Stimulated activated CD4-positive, alpha-beta T cell treated with anti-CD3 and anti-CD28 coated beads, Interleukin-4, amount 100 ng/mL, for 1 hour (primary cell): ENCODE results near the gene CCDC106.

Experiments used
- DNase-seq: peaks from one replicate; pipeline ENCODE4 v3.0.0-alpha.2; 2020

The CCDC106 gene

DNA sequence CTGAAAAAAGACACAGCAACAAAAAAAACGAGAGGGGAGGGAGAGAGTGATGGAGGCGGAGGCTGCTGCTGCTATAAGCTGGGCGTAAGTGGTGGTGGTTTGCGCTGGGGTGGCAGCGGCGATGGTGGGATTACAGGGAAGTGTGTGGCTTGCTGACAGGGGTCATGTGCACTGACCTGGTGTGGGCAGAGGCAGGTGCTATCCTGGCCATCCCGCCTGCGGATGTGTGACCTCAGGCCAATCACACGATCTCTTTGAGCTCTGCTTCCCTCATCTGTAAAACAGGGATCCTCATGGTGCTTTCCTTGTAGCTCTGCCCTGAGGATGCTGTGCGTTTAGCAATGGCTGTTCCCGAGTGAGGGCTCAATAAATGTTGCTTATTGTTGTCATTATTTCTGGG is 10.5 kb upstream of the CCDC106 start:
- no peak for DNase-seq

DNA sequence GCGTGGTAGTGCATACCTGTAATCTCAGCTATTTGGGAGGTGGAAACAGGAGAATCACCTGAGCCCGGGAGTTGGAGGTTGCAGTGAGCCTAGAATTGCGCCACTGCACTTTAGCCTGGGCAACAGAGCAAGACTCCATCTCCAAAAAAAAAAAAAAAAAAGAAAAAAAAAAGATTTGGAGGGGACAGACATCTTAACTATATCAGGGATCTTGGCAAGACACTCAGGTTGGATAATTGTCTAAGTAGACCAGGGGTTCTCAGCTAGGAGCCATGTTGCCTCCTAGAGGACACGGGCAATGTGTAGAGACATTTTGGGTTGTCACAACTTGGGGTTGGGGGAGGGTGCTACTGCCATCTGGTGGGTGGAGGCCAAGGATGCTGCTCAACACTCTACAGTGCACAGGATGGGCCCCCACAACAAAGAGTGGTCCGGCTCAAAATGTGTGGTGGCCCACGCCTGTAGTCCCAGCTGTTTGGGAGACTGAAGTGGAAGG is 9.1 kb upstream of the CCDC106 start:
- peak; percentile 61 for DNase-seq

DNA sequence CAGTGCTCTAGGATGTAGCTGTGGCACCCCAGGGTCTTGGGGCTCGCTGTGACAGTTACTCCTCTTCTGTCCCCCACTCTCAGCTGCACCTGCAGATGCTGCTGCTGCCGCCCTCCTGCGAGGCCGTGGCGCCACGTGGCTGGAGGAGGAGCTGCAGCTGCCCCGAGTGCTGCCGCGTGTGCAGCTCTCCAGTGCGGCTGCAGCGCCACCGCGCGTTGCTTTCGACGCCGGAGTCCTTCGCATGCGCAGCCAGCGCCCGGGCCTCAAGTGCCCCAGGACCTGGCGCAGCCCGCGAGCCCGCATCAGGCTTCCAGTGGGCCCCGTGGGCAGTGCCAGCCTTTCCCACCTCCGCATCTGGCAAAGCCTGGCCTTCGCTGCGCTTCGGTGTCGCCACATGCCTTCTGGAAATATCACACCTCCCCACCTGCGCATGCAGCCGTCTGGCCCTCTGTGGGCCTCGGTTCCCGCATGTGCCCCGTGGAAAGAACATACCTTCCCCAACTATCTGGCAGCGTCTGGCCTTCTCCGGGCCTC is 7.9 kb upstream of the CCDC106 start:
- peak; percentile 74 for DNase-seq

DNA sequence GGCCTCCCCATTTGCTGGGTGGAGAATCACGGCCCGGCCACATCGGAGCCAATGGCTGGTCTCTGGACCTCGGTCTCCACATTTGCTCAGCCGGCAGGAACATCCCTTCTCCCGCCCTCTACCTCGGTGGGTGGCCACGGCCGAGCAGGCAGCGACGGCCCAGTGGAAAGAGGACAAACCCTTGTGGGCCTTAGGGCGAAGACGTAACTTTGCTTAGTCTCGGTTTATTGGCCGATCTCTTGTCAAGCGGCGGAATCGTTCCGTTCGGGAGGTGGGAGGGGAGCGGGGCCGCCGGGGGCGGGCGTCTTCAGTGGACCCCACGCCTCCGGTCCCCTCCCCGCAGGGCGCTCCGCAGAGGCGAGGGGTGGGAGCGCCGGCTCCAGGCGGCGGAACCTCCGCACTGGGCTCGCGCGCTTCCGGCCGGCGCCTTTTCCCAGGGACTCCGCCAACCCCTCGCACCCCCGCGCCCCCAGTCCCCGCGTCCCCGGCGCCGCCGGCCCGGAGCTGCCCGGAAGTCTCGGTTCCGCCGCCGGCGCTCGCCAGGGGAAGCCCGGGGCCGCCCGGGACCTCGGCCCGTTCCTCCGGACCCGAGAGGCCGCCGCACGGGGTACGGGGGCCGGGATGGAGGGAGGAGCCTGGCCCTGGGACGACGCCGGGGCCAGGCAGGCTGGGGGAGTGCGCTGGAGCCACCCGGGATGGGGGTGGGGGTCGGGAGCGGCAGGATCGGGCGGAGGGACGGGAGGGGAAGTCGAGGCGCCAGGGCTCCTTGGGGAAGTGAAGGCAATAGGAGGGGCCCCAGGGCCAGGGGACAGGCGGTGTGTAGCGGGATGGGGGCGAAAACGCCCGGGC is 7.2 kb upstream of the CCDC106 start, which contains the start of gene ZNF580:
Gene ZNF580 (plus strand): TSS at position 426 of the 849 bp plus-strand sequence. CDS start 1,507 bp downstream, outside the sequence.
- DNase-seq = peak; percentile 73

DNA sequence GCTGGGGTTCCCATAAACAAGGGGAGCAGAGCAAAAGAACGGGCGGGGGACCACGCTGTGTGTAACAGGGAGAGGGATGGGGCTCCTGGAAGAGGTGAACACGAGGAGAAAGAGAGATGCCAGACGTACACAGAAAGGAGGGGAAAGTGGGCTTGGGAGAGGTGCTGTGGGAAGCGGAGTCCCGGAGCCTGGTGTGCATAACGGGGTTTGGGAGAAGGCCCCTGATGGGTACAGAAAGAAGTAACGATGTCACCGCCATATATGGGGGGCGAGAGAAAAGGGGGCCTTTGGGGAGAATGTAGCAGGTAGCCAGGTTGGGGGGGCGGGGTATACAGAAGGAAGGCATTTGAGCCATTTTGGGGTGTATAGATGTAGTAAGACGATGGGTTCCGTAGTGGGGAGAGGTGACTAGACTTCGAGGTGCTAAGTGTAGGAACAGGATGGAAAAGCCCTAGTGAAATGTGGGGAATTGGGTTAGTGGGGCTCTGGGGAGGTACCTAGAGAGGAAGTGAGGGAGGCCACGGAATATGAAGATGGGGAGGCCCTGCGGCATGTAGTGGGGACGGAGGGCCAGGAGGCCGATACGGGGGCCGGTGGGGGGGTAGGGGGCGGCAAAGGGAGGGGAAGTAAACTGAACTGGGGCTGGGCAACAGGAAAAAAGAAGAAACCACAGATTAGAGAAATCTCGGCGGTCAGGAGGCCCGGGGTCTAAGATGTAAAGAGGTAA is 6.4 kb upstream of the CCDC106 start:
- DNase-seq = no peak

DNA sequence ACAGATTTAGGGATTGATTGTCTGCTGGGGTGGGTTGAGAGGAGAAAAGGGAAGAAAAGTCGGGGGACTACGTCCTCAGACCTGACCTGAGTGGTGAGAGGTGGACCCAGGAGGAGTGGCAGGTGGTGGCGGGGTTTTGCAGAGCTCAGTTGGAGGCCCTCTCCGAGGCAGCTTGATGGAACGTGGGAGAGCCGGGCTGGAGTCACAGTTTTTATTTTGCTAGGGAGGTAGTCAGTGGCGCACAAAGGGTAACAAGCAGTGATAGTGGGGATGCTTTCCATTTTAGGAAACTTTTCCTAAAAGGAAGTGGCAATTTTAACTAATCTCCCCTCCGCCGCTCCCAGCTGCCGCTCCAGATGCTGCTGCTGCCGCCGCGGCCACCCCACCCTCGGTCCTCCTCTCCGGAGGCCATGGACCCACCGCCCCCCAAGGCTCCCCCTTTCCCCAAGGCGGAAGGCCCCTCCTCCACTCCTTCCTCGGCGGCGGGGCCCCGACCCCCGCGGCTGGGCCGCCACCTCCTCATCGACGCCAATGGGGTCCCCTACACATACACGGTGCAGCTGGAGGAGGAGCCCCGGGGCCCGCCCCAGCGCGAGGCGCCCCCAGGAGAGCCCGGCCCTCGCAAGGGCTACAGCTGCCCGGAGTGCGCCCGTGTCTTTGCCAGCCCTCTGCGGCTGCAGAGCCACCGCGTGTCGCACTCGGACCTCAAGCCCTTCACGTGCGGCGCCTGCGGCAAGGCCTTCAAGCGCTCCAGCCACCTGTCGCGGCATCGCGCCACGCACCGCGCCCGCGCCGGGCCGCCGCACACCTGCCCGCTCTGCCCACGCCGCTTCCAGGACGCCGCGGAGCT is 5.6 kb upstream of the CCDC106 start:
- no peak for DNase-seq

DNA sequence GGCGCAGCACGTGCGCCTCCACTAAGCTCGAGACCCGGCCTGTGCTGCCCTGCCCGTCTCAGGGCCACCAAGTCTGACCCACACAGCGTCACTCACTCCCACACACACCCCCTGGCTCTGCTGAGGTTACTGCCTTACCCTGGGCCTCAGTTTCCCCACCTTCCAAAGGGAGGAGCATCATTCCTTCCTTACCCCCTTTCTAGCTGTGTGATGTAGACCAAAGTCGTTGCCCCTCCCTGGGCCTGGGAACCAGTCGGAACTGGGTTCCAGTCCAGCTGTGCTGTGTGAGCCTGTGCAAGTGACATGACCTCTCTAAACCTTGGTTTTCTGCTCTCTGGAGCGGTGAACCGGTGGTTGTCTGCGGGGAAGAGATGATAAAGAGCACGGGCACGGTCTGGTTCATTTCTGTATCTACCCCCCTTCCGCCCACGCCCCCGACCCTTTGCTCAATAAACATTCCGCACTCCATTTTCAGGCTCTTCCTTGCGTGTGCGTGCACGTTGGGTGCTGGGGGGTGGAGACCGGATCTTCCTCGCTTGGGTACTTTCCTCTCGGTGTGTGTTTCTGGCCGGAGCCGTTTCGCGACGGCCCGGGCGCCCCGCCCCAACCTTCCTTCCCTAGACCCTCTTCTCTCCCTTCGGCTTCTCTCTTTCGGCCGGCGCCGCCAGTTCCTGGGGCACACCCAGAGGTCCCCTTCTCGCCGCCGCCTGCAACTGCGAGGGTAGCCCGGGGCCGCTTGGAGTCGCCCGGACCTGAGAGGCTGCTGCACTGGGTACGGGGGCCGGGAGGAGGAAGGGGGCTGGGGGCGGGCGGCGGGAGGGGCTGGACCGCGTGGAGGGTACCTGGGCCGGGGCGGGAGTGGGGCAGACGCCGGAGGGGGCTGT is 4.8 kb upstream of the CCDC106 start, which contains the start of gene ZNF581:
Gene ZNF581 (plus strand): TSS at position 647 of the 884 bp plus-strand sequence. CDS start 923 bp downstream, outside the sequence.
- peak; percentile 86 for DNase-seq

DNA sequence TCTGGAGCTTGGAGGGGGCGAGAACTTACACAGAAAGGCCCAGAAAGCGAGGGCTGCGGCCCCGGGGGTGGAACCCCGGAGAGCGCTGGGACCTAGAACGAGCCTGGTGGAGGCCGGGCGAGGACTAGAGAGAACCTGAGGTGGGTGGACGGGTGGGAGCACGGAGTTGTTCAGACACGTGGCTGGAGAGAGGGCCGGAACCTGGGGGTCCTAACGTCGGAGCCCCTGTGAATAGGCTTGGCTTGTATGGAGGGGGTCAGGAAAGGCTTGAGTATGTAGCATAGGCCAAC is 4.2 kb upstream of the CCDC106 start:
- no peak for DNase-seq

DNA sequence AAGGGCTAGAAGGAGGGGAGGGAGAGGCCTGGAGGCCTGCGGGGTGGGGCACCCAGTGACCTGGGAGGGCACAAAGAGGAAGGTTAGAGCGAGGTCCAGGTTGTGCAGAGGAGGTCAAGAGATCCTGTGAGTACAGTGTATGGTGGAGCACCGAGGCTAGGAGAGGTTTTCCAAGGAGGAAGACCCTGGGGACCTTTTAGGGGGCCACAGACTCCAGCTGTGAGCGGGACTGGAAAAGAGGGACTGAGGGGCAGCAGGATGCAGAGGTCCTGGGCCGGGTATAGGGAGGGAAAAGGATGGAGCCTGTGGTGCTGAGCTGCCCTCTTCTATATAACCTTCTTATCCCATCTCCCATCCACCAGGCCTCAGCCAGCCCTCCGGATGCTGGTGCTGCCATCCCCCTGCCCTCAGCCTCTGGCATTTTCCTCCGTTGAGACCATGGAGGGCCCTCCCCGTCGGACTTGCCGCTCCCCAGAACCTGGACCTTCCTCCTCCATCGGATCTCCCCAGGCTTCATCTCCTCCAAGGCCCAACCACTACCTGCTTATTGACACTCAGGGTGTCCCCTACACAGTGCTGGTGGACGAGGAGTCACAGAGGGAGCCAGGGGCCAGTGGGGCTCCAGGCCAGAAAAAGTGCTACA is 3.7 kb upstream of the CCDC106 start:
- DNase-seq = no peak

DNA sequence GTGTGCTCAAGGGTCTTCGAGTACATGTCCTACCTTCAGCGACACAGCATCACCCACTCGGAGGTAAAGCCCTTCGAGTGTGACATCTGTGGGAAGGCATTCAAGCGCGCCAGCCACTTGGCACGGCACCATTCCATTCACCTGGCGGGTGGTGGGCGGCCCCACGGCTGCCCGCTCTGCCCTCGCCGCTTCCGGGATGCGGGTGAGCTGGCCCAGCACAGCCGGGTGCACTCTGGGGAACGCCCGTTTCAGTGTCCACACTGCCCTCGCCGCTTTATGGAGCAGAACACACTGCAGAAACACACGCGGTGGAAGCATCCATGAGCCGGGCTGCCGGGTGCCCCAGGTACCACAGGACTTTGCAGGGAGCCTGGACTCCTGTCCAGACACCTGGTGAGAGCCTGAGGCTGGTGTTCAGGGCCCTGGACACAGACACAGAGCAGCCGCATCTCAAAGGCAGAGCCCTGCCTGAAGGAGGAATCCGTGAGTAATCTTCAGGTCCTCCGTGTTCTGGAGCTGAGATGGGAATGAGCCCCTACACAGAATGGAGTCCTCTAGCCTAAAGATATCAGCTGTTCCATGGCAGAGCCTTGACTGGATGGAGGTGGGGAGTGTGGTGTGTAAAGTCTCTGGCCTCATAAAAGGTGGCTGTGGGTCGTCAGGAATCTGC is 3.0 kb upstream of the CCDC106 start:
- no peak for DNase-seq

DNA sequence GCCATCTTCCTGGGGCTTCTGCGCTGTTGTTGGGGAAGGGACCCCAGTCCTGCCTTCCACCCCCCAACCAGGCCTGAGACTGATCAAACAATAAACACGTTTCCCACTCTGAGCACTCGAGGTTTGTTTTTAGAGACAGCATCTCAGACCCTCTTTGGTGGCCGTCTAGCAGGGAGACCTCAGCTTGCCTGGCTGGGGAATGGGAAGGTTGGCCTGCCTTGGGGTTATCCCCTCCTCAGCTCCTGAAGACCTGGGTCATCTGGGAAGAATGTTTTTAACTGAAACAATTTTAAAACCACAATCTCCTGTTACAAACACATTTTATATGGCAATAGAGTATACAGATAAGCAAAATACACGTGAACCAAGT is 2.5 kb upstream of the CCDC106 start:
- no peak for DNase-seq

DNA sequence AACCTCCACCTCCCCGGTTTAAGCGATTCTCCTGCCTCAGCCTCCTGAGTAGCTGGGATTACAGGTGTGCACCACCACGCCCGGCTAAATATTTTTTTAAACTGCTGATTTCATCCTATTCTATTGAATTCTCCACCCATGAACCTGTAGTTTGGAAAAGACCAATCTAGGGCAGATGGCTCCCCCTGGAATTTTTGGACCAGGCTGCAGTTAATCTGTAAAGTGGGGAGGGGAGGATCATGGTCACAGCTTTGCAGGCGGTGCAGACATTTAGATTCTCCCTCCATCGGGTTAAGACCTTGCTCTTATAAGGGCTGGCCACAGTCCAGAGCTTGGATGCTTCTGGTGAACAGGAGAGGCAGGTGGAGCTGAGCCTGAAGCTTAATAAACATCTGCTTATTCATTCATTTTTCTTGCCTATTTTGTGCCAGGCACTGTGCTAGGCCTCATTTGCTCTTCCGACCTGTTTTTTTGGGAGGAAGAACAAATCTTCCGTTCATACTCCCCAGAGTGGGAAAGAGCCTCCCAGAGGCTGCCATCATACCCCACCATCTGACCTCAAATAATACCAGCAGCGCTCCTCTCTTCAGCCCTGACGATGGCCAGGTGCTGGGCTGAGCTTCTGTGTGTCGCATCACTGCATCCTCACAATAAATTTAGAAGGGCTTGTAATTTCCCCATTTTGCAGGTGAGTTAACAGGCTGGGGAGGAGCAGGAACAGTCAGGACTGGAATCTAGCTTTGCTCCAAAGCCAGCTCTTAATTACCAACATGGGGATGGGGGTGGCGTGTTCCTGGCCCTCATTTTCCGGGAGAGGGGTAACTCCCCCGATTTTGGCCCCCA is 902 bp upstream of the CCDC106 start:
- DNase-seq = no peak

DNA sequence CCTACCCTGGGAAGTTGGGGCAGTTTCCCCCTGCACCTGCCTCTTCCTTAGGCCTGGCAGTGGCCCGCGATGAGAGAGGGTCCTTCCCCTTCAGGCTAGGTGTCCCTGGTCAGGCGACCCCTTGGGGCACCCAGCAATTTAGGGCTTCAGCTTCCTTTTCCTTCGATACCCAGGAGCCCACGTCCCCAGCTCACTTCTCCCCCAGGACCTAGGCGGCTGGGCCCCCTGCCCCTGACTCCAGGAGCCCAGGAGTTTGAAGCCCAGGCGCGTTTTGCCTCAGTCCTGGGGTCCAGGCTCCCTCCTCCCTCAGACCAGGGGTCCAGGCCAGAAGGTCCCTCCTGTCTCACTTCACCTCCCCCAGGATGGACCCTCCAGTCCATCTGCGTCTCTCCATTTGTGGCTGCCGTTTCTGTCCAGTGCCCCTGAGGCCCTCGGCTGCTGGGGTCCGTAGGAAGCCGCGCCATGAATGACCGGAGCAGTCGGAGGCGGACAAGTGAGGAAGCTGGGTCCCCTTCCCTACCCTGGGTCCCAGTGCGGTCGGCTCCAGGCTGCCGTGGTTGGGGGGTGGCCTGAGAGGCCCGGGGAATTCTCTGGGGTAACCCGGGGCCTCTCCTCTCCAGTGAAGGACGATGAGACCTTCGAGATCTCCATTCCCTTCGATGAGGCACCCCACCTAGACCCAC is 714 bp downstream of the CCDC106 start:
- no peak for DNase-seq

DNA sequence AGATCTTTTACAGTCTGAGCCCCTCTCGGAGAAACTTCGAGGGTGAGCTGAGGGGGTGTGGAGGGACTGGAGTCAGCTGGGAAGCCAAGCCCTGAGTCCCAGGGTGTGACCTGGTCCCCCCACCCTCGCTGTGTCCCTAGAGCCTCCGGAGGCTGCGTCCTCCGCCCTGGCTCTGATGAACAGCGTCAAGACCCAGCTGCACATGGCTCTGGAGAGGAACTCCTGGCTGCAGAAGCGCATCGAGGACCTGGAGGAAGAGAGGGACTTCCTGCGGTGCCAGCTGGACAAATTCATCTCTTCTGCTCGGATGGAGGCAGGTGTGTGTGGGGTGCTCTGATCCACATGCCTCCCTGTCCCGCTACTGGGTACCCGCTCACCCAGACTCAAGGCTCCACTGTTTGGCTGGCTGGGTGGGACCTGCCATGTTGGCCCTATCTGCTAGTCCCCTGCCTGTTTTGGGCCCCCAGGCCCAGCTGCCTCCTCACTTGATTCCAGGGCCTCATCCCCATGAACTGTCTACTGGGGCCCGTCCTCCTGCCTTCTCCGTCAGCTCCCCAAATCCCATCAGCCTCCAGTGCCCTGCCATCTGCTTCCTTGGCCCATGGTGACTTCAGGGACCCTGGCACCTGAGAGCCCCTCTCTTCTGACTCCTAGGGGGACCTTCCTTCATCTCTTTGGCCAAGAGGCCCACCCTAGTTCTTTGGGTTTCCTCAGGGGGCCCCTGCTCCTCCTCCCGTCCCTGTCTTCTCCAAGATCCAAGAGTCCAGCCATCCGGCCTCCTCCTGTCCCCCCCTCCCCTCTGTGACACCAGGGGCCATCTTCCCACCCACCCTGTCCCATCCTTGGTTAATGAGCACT is 1.5 kb downstream of the CCDC106 start:
- no peak for DNase-seq

DNA sequence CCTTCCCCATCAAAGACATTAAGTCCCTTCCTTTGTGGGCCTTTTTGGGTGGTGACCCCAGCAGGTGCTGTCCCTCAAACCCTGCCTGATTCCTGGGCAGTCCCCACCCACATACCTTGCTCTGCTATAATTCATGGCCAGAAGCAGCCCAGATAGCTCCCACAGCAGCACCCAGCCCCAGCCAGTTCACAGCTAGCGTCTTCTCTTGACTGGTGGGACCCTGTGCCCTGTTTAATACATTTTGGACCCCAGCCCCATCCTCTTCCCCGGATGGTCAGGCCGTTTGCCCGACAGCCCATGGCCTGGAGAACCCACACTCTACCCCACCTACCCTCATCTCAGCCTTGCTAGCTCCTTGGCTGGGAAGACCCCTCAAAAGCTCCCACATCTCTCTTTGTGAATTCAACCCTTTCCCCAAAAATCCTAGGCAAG is 2.1 kb downstream of the CCDC106 start:
- no peak for DNase-seq

DNA sequence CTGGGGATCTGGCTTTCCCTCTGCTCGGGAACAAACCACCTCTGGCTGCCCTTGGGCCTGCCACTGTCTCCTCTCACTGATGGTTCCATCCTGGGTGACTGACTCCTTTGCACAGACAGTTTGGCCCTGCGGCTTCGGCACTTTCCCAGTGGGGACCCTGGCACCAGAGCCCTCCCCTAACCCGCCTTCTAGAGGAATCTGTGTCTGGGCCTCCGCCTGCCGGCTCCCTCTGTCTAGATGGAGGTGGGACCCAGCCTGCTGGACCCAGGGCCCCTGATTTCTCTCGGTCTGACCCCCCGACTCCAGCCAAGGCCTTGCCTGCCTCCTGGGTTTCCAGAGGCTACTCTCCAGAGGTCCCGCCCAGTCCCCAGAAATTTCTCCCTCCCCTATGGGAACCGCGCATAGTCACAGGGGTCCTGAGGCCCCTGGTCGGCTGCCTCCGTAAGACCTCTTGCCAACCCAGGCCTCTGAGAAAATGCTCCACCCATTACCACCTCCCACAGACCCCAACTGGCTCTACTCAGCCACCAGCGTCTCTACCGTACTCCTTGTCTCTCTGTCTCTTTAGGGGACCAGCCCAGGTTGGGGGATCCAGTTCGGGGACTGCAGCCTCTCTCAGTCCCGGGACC is 2.7 kb downstream of the CCDC106 start:
- DNase-seq = no peak

DNA sequence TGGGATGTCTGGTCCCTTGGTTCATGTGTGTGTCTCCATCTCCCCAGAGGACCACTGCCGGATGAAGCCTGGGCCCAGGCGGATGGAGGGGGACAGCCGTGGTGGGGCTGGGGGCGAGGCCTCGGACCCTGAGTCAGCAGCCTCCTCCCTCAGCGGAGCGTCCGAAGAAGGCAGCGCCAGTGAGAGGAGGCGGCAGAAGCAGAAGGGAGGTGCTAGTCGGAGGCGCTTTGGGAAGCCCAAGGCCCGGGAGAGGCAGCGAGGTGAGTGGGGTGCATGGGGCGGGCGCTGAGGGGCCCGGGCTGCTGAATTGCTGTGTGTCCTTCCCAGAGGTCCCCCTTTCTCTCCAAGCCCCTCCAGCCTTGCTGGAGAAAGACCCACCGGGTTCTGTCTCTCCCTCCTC is 3.2 kb downstream of the CCDC106 start:
- no peak for DNase-seq
